ENCODE data around the gene LIMK2.

- TF ChIP-seq, protein P1, sequence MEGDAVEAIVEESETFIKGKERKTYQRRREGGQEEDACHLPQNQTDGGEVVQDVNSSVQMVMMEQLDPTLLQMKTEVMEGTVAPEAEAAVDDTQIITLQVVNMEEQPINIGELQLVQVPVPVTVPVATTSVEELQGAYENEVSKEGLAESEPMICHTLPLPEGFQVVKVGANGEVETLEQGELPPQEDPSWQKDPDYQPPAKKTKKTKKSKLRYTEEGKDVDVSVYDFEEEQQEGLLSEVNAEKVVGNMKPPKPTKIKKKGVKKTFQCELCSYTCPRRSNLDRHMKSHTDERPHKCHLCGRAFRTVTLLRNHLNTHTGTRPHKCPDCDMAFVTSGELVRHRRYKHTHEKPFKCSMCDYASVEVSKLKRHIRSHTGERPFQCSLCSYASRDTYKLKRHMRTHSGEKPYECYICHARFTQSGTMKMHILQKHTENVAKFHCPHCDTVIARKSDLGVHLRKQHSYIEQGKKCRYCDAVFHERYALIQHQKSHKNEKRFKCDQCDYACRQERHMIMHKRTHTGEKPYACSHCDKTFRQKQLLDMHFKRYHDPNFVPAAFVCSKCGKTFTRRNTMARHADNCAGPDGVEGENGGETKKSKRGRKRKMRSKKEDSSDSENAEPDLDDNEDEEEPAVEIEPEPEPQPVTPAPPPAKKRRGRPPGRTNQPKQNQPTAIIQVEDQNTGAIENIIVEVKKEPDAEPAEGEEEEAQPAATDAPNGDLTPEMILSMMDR (IDR thresholded peaks at IDR 0.05; ENCODE audit: insufficient read depth, low read length, poor library complexity, severe bottlenecking), result no peak
- no peak for TF ChIP-seq EZH2phosphoT487 (conservative IDR thresholded peaks at IDR 0.05; ENCODE audit: low read length)
These were observed 74.5 kb downstream of the LIMK2 start for GRCh38 chr22:31286360-31287255.

All from SU-DHL-6 (cell line).